ENCODE measurements around the gene TSC22D1.

Gene TSC22D1

GRCh38 chr13:44420376-44421220 lies 155.5 kb downstream of the TSC22D1 start:
- peak in 4 of 42 donors; percentile 4 to 31 (median 12) for DNase-seq
- intact Hi-C loops (cut with DNase I): no loop called here

- intact Hi-C loops (cut with DNase I): no loop called here
- DNase-seq: peak in 1 of 42 donors; percentile 4
Observed at GRCh38 chr13:44417876-44418275, 158.3 kb downstream of the TSC22D1 start.

- intact Hi-C loops (cut with DNase I): no loop called here
- no peak for DNase-seq
Observed at GRCh38 chr13:44417446-44417845, 158.7 kb downstream of the TSC22D1 start.

- intact Hi-C loops (cut with DNase I): no loop called here
- no peak for DNase-seq
Observed at GRCh38 chr13:44416744-44417143, 159.4 kb downstream of the TSC22D1 start.

GRCh38 chr13:44416301-44416700 lies 159.8 kb downstream of the TSC22D1 start:
- intact Hi-C loops (cut with DNase I): no loop called here
- no peak for DNase-seq

GRCh38 chr13:44415815-44416214 lies 160.3 kb downstream of the TSC22D1 start:
- DNase-seq: no peak
- intact Hi-C loops (cut with DNase I): no loop called here

GRCh38 chr13:44414716-44415115 lies 161.4 kb downstream of the TSC22D1 start:
- DNase-seq: no peak
- intact Hi-C loops (cut with DNase I): no loop called here

GRCh38 chr13:44413095-44413494 lies 163.0 kb downstream of the TSC22D1 start:
- intact Hi-C loops (cut with DNase I): no loop called here
- DNase-seq: no peak

- no peak for DNase-seq
- intact Hi-C loops (cut with DNase I): no loop called here
Observed at GRCh38 chr13:44412346-44412935, 163.7 kb downstream of the TSC22D1 start.

- intact Hi-C loops (cut with DNase I): no loop called here
- no peak for DNase-seq
Observed at GRCh38 chr13:44411841-44412240, 164.3 kb downstream of the TSC22D1 start.

- intact Hi-C loops (cut with DNase I): no loop called here
- no peak for DNase-seq
Observed at GRCh38 chr13:44410328-44410859, 165.7 kb downstream of the TSC22D1 start.

- DNase-seq: no peak
- intact Hi-C loops (cut with DNase I): no loop called here
Observed at GRCh38 chr13:44409595-44409994, 166.5 kb downstream of the TSC22D1 start.

- DNase-seq: no peak
- intact Hi-C loops (cut with DNase I): no loop called here
Observed at GRCh38 chr13:44407891-44408290, 168.2 kb downstream of the TSC22D1 start.

GRCh38 chr13:44407379-44407778 lies 168.8 kb downstream of the TSC22D1 start:
- DNase-seq: no peak
- intact Hi-C loops (cut with DNase I): no loop called here

- intact Hi-C loops (cut with DNase I): no loop called here
- DNase-seq: no peak
Observed at GRCh38 chr13:44406617-44407016, 169.5 kb downstream of the TSC22D1 start.

GRCh38 chr13:44404261-44405132 lies 171.6 kb downstream of the TSC22D1 start:
- intact Hi-C loops (cut with DNase I): no loop called here
- peak in 4 of 42 donors; percentile 13 to 42 (median 28) for DNase-seq

- peak in 1 of 42 donors; percentile 30 for DNase-seq
Observed at GRCh38 chr13:44403461-44404056, 172.6 kb downstream of the TSC22D1 start.

GRCh38 chr13:44402899-44403445 lies 173.2 kb downstream of the TSC22D1 start:
- intact Hi-C loops (cut with DNase I): no loop called here
- no peak for DNase-seq

More at GRCh38 chr13:44403461-44404056, 172.6 kb downstream of the TSC22D1 start:
- intact Hi-C loops (cut with DNase I): no loop called here

- intact Hi-C loops (cut with DNase I): no loop called here
- DNase-seq: peak in 3 of 42 donors; percentile 28 to 66 (median 58)
Observed at GRCh38 chr13:44401577-44401976, 174.6 kb downstream of the TSC22D1 start.
